Gastroesophageal sphincter (tissue), 2 donors: ENCODE data around the gene TAF8.

ENCODE experiments used
- EP300 ChIP-seq: sonication (generic); formaldehyde crosslinking; IDR thresholded peaks from one replicate; pipeline ENCODE4 v1.6.1; 2017; ENCODE audit warnings: antibody characterized with exemption, mild to moderate bottlenecking
- POLR2AphosphoS5 ChIP-seq: sonication (generic); formaldehyde crosslinking; IDR thresholded peaks from one replicate; pipeline ENCODE4 v1.6.1; 2017; ENCODE audit warnings: antibody characterized with exemption

- no peak for TF ChIP-seq EP300
- TF ChIP-seq POLR2AphosphoS5: no peak
Measured at GRCh38 chr6:42010185-42010891, 40.0 kb upstream of the TAF8 start.
